ENCODE measurements around the gene CACNA1C.

DNA sequence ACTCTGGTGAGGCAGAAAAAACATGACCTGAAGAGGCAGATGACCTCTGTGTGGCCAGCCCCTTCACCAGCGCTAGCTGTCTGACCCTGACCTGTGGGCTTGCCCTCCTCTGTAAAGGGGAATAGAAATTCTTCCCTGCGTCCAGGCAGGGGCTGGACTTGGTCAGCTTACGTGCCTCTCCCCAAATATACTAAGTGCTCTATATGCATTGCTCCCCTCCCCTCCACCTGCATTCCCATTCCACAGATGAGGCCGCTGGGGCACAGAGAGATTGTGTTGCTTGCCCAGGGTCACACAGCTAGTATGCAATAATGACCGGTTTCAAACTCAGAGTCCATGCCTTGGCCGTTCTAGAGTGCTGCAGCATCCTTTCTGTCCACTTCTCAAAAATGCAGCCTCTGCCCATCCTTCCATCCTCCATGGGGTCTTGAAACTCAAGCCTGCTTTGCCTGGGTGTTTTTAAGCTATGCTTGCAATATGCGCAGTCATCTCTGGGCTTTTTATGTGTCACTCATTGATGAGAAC is 303.9 kb downstream of the CACNA1C start:
- TF ChIP-seq, protein P1, sequence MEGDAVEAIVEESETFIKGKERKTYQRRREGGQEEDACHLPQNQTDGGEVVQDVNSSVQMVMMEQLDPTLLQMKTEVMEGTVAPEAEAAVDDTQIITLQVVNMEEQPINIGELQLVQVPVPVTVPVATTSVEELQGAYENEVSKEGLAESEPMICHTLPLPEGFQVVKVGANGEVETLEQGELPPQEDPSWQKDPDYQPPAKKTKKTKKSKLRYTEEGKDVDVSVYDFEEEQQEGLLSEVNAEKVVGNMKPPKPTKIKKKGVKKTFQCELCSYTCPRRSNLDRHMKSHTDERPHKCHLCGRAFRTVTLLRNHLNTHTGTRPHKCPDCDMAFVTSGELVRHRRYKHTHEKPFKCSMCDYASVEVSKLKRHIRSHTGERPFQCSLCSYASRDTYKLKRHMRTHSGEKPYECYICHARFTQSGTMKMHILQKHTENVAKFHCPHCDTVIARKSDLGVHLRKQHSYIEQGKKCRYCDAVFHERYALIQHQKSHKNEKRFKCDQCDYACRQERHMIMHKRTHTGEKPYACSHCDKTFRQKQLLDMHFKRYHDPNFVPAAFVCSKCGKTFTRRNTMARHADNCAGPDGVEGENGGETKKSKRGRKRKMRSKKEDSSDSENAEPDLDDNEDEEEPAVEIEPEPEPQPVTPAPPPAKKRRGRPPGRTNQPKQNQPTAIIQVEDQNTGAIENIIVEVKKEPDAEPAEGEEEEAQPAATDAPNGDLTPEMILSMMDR (conservative IDR thresholded peaks at IDR 0.05 in 1 of 2, IDR thresholded peaks at IDR 0.05 in 1 of 2; ENCODE audit: low read depth in 1 of 2, low read length in 2 of 2) = no peak
- no peak for TF ChIP-seq EZH2 (IDR thresholded peaks at IDR 0.05; ENCODE audit: low read length, missing control alignments)
